NOMO-1 treated with DMSO at 0.1 percent for 48 hours (cell line): ENCODE measurements around the gene RPS25.
"Not testable (repeated sequence)": the region's sequence is repeated elsewhere in the genome, so short reads cannot be mapped to it uniquely, and the experiment has no call there.

ENCODE experiments used
- DNase-seq: peaks from one replicate; lab custom pipeline; 2025; ENCODE audit not compliant: unreplicated experiment; lab: John Stamatoyannopoulos, UW

Gene RPS25

GRCh38 chr11:119039471-119039870, 21.3 kb upstream of the RPS25 start:
- DNase-seq = not testable (repeated sequence)

DNA sequence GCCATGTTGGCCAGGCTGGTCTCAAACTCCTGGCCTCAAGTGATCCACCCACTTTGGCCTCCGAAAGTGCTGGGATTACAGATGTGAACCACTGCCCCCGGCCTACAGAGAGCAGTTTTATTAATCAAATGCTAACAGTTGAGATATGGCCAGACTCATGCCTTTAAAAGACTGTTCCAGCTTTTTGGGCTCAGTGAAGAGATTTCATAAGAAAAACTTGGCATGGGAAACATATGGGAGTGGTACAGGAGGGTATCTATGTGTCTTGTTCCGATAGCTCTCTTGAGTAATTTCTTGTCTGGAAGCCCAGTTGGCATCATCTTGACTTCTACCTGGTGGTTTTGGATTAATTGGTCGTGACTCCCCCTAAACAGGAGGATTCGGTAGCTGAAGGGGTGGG, 20.7 kb upstream of the RPS25 start:
- DNase-seq = no peak

DNA sequence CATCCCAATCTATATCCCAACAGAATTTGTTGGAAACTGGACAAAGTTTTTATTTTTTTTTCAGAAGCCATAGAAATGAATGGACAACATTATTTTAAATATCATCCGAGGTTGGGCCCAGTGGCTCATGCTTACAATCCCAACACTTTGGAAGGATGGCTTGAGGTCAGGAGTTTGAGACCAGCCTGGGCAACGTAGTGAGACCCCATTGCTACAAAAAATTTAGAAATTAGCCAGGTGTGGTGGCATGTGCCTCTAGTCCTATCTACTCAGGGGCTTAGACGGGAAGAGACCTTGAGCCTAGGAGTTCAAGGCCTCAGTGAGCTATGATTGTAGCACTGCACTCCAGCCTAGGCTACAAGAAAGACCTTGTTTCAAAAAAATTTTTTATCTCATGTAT, 16.7 kb upstream of the RPS25 start:
- no peak for DNase-seq

- not testable (repeated sequence) for DNase-seq
These were observed 15.3 kb upstream of the RPS25 start for GRCh38 chr11:119033421-119033820.

DNA sequence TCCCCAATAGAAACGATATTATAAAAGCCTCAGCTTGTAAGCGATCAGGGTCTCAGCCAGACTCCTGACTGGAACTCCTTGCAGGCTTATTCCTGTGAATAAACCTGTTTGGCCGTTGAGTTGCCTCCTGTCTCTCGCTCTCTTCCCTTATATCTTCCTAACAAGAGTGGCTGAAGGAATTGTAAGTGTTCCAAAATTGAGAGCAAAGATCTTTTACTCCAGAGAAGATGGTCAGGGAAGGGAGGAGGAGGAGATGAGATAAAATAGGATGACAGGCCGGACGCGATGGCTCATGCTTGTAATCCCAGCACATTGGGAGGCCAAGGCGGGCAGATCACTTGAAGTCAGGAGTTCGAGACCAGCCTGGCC, 13.8 kb upstream of the RPS25 start:
- DNase-seq = no peak

GRCh38 chr11:119030329-119031047, 12.3 kb upstream of the RPS25 start, which contains the start of gene SLC37A4:
TSS of gene SLC37A4 (minus strand) at chr11:119030877.
- DNase-seq = peak; percentile 96

GRCh38 chr11:119030029-119030328, 11.8 kb upstream of the RPS25 start:
- DNase-seq = no peak

- no peak for DNase-seq
These were observed 11.3 kb upstream of the RPS25 start for GRCh38 chr11:119029340-119030028.

- DNase-seq = no peak
These were observed 10.9 kb upstream of the RPS25 start for GRCh38 chr11:119029069-119029339.

DNA sequence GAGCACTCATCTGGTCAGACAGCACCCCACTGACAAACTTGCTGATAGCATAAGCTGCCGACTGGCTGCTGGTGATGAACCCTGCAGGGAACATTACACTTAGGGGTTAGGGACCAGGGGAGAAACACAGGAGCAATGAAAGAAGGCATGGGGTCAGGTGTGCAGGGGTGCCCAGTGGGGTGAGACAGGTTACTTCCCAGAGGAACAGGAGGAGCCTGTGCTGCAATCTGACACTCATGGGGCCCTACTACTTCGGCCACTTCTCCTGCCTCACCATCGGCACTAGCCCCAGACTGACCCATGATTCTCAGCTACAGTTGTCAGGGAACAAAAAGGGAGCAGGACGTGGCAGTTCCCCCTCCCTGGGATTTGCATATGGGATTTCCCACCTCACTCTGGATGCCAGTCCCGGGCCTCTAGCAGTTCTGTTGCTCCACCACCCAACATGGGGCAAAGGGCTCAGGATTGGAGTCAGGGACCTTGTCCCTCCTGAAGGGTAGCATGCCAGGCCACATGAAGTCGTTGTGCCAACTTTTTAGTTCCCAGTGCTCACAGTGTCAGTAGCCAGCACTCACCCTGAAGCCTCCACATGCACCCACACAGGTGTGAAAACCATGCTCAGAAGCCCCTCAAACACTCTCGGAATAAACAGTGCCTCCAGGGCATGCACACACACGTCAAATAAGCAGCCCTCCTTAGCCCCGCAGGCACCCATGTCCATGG, 10.4 kb upstream of the RPS25 start:
- no peak for DNase-seq

DNA sequence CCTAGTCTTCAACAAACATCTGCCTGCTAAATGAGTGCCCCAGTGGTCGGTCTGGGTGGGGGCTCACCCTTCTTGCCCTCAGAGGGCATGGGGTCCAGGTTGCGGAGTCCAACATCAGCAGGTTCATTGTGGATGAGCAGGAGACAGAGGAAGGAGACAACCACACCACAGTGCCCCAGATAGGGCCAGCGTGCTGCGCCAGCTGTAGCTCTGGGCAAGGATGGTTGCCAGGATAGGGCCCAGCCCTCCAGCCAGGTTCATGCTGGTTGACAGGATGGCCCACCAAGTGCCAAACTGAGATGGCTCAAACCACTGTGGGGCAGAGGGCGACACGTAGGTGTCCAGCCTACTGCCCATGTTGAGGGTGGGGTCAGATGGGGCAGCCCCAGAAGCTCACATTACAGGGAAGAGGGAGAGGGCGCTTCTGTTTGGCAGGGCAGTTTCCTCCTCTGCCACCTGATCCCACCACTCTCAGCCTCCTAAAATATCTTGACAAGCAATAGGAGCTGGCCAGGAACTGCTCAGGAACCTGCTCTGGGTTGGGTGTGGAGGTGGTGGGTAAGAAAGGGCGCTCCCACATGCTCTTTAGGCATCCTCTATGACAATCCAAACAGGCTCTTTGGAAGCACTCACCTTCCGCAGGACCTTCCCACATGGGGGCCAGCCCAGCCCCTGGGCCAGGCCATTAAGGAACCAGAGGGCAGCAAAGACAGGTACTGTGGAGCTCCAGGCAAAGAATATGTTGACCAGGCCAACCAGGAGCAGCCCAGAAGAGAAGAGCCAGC, 9.6 kb upstream of the RPS25 start:
- DNase-seq = no peak

DNA sequence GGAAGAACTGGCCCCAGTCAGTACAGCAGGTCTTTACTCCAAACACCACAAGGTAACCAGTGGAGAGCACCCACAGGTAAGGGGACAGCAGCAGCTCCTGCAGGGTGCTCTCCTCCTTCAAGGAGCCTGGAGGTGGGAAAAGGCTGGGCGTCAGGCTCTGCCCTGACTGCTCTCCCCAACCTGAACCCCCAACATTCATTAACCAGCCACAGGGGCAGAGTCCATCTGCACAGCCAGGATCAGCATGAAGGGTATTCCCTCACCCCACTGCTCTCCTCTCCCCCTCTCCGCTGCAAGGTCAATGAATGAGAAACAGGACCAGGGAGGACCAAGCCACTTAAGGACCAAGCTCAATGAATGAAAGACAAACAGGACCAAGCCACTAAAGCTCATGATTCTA, 8.8 kb upstream of the RPS25 start:
- no peak for DNase-seq

DNA sequence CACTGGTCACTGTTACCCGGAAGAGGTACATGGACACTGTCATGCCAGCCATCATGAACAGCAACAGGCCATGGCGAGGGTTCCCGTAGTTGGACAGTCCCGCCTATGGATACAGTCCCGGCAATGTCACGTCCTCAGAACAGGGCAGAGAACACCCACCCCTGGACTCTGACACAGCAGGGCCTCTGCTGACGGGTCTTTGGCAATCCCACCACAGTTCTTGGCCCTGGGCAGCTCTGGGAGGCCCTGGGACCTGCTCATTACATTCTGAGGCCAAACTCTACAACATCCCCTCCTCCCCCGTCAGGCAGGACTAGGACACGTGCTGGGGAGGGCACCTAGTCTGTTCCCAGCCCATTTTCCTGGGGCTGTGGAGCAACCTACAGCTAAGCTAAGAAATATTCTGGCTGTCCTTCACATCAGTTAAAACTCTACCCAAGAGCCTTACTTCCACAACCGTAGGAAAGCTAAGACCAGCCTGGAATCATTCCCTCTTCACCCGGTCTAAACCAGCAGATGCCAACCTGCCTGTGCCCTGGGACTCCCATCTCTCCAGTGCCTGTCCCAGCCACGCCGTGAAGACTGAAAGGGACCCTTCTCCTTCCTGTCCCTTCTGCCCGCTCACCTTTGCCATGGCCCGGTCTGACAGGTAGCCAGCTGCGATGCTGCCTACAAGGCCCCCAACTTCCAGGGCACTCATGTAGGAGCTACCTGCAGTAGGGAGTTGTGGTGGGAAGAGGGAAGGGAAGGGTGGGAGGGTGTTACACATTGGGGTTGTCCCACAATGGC, 8.0 kb upstream of the RPS25 start:
- no peak for DNase-seq

DNA sequence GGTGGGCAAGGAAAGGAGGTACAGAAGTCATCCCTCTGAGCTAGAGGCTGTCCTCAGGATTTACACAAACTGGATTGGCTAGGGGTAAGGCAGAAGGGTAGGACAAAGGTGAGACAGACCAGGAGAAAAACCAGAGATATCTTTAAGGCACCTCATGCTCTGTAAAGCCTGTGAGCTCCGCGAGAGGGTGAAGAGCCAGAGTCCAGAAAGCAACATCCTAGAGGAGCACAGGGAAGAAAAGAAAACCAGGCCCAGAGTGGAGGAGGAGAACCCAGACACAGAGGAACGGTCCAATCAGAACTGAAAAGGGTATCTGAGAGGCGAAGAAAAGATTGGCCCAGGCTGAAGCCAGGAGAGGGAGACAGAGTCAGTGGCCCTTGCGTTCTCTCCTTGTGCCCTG, 7.4 kb upstream of the RPS25 start:
- no peak for DNase-seq

DNA sequence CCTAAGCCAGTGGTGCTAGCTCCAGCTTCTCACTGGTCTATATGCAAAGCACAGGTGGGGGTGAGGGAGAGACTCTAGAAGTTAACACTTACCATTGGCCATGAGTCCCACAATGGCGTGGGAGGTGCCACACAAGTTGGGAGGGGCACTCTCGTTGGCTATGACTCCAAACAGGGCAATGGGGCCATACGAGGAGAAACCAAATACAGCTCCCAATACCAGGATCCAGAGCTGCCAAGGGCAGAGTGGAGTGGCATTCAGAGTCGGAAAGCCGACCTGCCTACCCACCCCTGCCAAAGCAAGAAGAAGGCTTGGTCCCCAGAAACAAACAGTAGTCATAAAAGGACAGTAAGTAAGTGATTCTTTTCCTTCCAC, 6.9 kb upstream of the RPS25 start:
- no peak for DNase-seq

DNA sequence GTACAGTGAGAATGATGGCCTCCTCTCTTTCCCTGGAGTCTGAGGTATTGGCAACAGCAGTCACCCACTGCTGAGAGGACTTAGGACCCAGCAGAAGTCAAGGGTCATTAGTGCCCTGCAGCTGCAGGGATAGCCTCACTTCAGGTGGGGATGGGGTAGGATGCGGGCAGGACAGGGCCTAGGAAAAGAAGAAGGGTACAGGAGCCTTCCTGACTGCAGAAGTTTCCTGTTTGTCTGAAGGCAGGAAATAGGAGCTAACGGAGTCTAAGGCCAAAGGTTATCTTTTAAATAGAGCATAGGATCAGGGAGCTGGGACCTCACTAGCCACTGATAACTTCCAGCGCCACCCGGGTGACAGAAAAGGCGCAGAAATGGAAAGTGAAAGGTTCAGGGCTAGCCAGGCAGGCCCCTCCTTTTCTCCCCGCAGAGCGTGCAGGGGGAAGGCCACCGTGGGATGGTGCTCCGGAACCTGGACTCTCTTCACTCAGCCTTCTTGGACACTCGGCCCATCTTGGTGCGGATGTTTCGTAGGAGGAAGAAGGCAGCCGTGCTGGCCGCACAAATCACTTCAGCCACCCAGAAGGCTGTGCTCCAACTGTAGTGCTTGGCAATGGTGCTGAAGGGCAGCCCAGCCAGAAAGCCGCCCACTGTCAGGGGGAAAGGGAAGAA, 6.4 kb upstream of the RPS25 start:
- DNase-seq = no peak

DNA sequence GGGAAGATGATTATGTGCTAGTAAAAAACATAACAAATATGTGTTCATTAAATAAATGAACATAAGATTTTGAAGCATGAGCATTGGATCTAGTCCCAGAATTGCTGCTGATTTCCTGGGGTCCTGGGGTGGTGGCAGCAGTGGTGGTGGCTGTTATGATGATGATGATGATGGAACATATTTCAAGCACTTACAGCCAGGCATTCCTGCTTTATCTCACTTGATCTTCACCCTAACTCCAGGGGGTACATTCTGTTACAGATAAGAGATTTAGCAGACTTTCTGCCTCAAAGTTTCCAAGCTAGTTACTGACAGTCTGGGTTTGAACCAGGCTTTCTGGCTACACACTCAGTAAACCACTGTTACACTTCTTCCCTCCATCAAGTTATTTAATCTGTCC, 5.6 kb upstream of the RPS25 start:
- no peak for DNase-seq

DNA sequence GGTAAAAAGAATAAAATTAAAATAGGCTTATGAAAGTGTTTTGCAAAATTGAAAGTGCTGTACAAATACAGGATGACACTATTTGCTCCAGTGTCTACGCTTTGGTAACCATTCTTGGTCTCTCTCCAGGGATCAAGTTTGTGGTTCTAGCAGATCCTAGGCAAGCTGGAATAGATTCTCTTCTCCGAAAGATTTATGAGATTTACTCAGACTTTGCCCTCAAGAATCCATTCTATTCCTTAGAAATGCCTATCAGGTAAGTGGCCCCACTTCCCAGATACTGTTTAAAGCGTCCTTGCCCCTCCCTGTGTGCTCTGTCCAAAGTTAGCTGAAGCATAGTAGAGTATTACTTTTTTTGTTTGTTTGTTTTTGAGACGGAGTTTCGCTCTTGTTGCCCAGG, 3.5 kb upstream of the RPS25 start:
- no peak for DNase-seq

DNA sequence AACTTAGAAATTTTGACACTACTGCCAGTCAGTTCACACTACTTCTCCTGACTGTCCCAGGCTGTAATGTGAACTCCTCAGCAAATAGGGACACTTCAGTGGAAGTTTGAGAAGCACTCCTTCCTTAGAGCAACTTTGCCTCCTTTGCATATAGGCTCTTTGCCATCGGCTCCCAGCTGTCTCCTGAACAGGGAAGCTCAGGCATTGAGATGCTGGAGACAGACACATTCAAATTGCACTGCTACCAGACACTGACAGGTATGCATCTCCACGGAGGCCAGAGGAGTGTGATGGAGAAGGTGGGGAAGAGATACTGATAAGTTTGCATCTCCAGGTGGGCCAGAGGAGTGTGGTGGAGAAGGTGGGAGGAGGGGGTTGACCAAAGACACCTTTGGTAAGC, 1.9 kb upstream of the RPS25 start:
- no peak for DNase-seq

GRCh38 chr11:119017377-119017776, 766 bp downstream of the RPS25 start:
- not testable (repeated sequence) for DNase-seq
